ENCODE data around the gene CIROP. TPM values are rescaled to one million over a fixed set of nuclear protein-coding genes. Genes with fewer than 3 reads are reported as not detected.

Gene CIROP
- total and polyA plus RNA-seq, 9 of the 15 experiments (the other 6 are each of a cell fraction or from before 2014, with no cell fraction given), result not detected

- Histone ChIP-seq H3K27ac (ENCODE audit: extremely low read depth, low read depth, low read length) (peak overlapping the region; percentile 56; the same call in 1 of the 3 replicates), H3K79me2 (ENCODE audit: control insufficient read depth, insufficient read depth, low read length) (no peaks in the 10 kb centered on the region), H3K9me3 (replicated peaks; ENCODE audit: control insufficient read depth, insufficient read depth, low read depth, low read length) (no peaks in the 10 kb centered on the region), H2AFZ (ENCODE audit: low read depth, low read length) (no peak overlapping the region), H3K4me3 (no peak overlapping the region), H3K9ac (ENCODE audit: insufficient read depth in 1 of 2, low read depth in 2 of 2, low read length in 2 of 2) (no peak overlapping the region), H3K9me1 (ENCODE audit: control insufficient read depth, insufficient read depth, low read length) (no peaks in the 10 kb centered on the region), H3K4me1 (replicated peaks in 1 of 2; ENCODE audit: control insufficient read depth in 2 of 2, insufficient read depth in 2 of 2, low read length in 2 of 2) (peaks cover 36 to 50% of the 10 kb centered on the region in 2 experiments; a peak in 4 of 5 replicates), H3K4me2 (ENCODE audit: insufficient read depth, low read length) (peak overlapping the region; percentile 56), H3K36me3 (ENCODE audit: control insufficient read depth, insufficient read depth, low read length) (no peaks in the 10 kb centered on the region; the same call in 2 of the 3 replicates), H3K27me3 (ENCODE audit: control insufficient read depth in 2 of 2, insufficient read depth in 2 of 2, low read length in 2 of 2) (no peaks in the 10 kb centered on the region), H4K20me1 (replicated peaks; ENCODE audit: control insufficient read depth, insufficient read depth, low read length) (no peaks in the 10 kb centered on the region)
- ChIA-PET CTCF (ENCODE audit: low intra/inter-chr PET ratio) (no interaction called here), POLR2A (interaction anchor here (0.6 to 1.4 kb wide), 6 partner anchors 9 to 1685 kb away, joined by 3 to 6 read pairs (median 4); no protein-coding TSS in a partner anchor)
- ATAC-seq (no peak), FAIRE-seq (no peak), DNase-seq (ENCODE audit: extremely low read depth in 1 of 4, low spot score in 3 of 4) (no peak)
- in situ Hi-C loops (cut with MboI) (no loop called here), intact Hi-C loops (cut with micrococcal nuclease) (loop anchor here (2.0 kb wide), 1 partner anchor 26 kb away; no protein-coding TSS in a partner anchor)
- peak; percentile 59; the same call in 1 of the 2 replicates for TF ChIP-seq EGR1 (conservative IDR thresholded peaks at IDR 0.05)
- peak; percentile 70 for TF ChIP-seq EHMT2 (IDR thresholded peaks at IDR 0.05)
- peak; percentile 29 for TF ChIP-seq ARHGAP35 (IDR thresholded peaks at IDR 0.05; ENCODE audit: partially characterized antibody)
- TF ChIP-seq TAF1 (IDR thresholded peaks at IDR 0.05; ENCODE audit: control insufficient read depth, extremely low read depth, insufficient read depth, low read length, severe bottlenecking), result peak; percentile 7
- no peak for TF ChIP-seq ZNF316 (IDR thresholded peaks at IDR 0.05)
- no peak for TF ChIP-seq PBX2 (CRISPR knock-in tag; IDR thresholded peaks at IDR 0.05; ENCODE audit: low read depth)
- 0 out of 2 replicates have a peak, but pooled peaks have one; percentile 6 for TF ChIP-seq PBX2 (tag; conservative IDR thresholded peaks at IDR 0.05; ENCODE audit: low read depth)
- 0 out of 2 replicates have a peak, but pooled peaks have one; percentile 9 for TF ChIP-seq ZBTB7A (IDR thresholded peaks at IDR 0.05; ENCODE audit: borderline replicate concordance, control insufficient read depth, low read depth, low read length)
- peak in 1 of 2 experiments; percentile 7 for TF ChIP-seq KDM1A (IDR thresholded peaks at IDR 0.05)
- 0 out of 2 replicates have a peak, but pooled peaks have one; percentile 22 for TF ChIP-seq ELF4 (CRISPR knock-in tag; IDR thresholded peaks at IDR 0.05)
- peak in 1 of 2 experiments; percentile 50; a peak in 1 of 4 replicates for TF ChIP-seq RCOR1 (IDR thresholded peaks at IDR 0.05; ENCODE audit: borderline replicate concordance in 1 of 2, low read depth in 2 of 2, low read length in 2 of 2)
- no peak for TF ChIP-seq E2F8 (IDR thresholded peaks at IDR 0.05; ENCODE audit: low read depth, partially characterized antibody)
- 66% methylated on average over 4 of the region's 4 CpGs for WGBS (ENCODE audit: insufficient coverage, low coverage, missing lambda C conversion rate)
- BruUV-seq (replicated peaks), result no TSS peak
Measured at GRCh38 chr14:23146980-23147379, 42.2 kb upstream of the CIROP start.

All from K562 (cell line).